GM20000 (cell line): Measurements from ENCODE around the gene VAV2.

Experiments used
- DNase-seq: peaks from one replicate; pipeline ENCODE4 v3.0.0; 2012; ENCODE audit warnings: low spot score
- CTCF ChIP-seq: IDR thresholded peaks from 2 replicates; pipeline ENCODE4 v1.5.1; 2012; ENCODE audit warnings: mild to moderate bottlenecking, control low read depth; ENCODE audit errors: extremely low read depth, missing control alignments

The VAV2 gene

GRCh38 chr9:133836818-133837217, 155.3 kb downstream of the VAV2 start:
- DNase-seq = no peak

GRCh38 chr9:133836001-133836758, 155.9 kb downstream of the VAV2 start:
- DNase-seq = no peak
- no peak for TF ChIP-seq CTCF

More at GRCh38 chr9:133836818-133837217, 155.3 kb downstream of the VAV2 start:
- no peak for TF ChIP-seq CTCF

- no peak for TF ChIP-seq CTCF
- DNase-seq = no peak
Measured at GRCh38 chr9:133835262-133835901, 156.7 kb downstream of the VAV2 start.

GRCh38 chr9:133834080-133834976, 157.8 kb downstream of the VAV2 start:
- DNase-seq = no peak
- no peak for TF ChIP-seq CTCF

GRCh38 chr9:133833388-133834025, 158.6 kb downstream of the VAV2 start:
- TF ChIP-seq CTCF = no peak
- DNase-seq = no peak

GRCh38 chr9:133832877-133833276, 159.2 kb downstream of the VAV2 start:
- no peak for DNase-seq
- TF ChIP-seq CTCF = no peak
